GM23338 (cell line): Measurements from ENCODE around the gene TMEM9. TPM values are rescaled to one million over a fixed set of nuclear protein-coding genes. Genes with fewer than 3 reads are reported as not detected.

Experiments
- ATAC-seq: fragments of 200-7000 bp; cut with Tn5 transposase; 3 replicates; pipeline ENCODE4 v1.9.1; 2020
- DNase-seq: peaks from one replicate; pipeline ENCODE4 v3.0.0-alpha.2; 2015; ENCODE audit warnings: low spot score
- H2AFZ ChIP-seq: fragments of 200-600 bp; sonication (generic); 2 replicates; pipeline ENCODE4 v1.8.0; 2016; ENCODE audit warnings: antibody characterized with exemption, mild to moderate bottlenecking, moderate library complexity
- H3F3A ChIP-seq: fragments of 200-600 bp; sonication (generic); replicated peaks from 2 replicates; pipeline ENCODE4 v1.8.0; 2017; ENCODE audit warnings: antibody characterized with exemption, mixed run types, low read depth
- H3K27ac ChIP-seq: fragments of 200-600 bp; sonication (generic); 2 replicates; pipeline ENCODE4 v1.6.1; 2016; ENCODE audit warnings: low read depth
- H3K27me3 ChIP-seq: fragments of 200-600 bp; sonication (generic); 2 replicates; pipeline ENCODE4 v1.8.0; 2016; ENCODE audit warnings: mild to moderate bottlenecking, mixed run types, moderate library complexity; ENCODE audit not compliant: insufficient read depth
- H3K36me3 ChIP-seq: fragments of 200-600 bp; sonication (generic); 2 replicates; pipeline ENCODE4 v1.8.0; 2016; ENCODE audit warnings: mild to moderate bottlenecking; ENCODE audit not compliant: insufficient read depth
- H3K4me1 ChIP-seq: fragments of 200-600 bp; sonication (generic); 2 replicates; pipeline ENCODE4 v1.8.0; 2016; ENCODE audit warnings: mild to moderate bottlenecking, moderate library complexity; ENCODE audit not compliant: insufficient read depth
- H3K4me2 ChIP-seq: fragments of 200-600 bp; sonication (generic); 2 replicates; pipeline ENCODE4 v1.7.1; 2017; ENCODE audit warnings: mixed run types
- H3K4me3 ChIP-seq: fragments of 200-600 bp; sonication (generic); 2 replicates; pipeline ENCODE4 v1.6.1; 2016; ENCODE audit warnings: mixed run types
- H3K79me2 ChIP-seq: fragments of 200-600 bp; sonication (generic); replicated peaks from 2 replicates; pipeline ENCODE4 v1.8.0; 2017; ENCODE audit warnings: mild to moderate bottlenecking; ENCODE audit not compliant: insufficient read depth
- H3K9me2 ChIP-seq: fragments of 200-600 bp; sonication (generic); 2 replicates; pipeline ENCODE4 v1.8.0; 2017; ENCODE audit not compliant: insufficient read depth
- H4K20me1 ChIP-seq: fragments of 200-600 bp; sonication (generic); replicated peaks from 2 replicates; pipeline ENCODE4 v1.8.0; 2017; ENCODE audit warnings: mild to moderate bottlenecking; ENCODE audit not compliant: insufficient read depth
- H3K27ac Mint-ChIP-seq: 2 replicates; pipeline ENCODE4 v1.8.0; 2020; ENCODE audit warnings: inconsistent platforms, mild to moderate bottlenecking, moderate library complexity, mixed read lengths
- H3K27me3 Mint-ChIP-seq: 3 replicates; pipeline ENCODE4 v1.8.0; 2022; ENCODE audit warnings: low read depth, mild to moderate bottlenecking, moderate library complexity, mixed read lengths, inconsistent platforms; ENCODE audit not compliant: insufficient read depth, poor library complexity
- H3K36me3 Mint-ChIP-seq: 3 replicates; pipeline ENCODE4 v1.8.0; 2021; ENCODE audit warnings: low read depth, mild to moderate bottlenecking, inconsistent platforms, moderate library complexity, mixed read lengths
- H3K4me1 Mint-ChIP-seq: 3 replicates; pipeline ENCODE4 v1.8.0; 2020; ENCODE audit warnings: mild to moderate bottlenecking, inconsistent platforms, mixed read lengths
- H3K4me3 Mint-ChIP-seq: 3 replicates; pipeline ENCODE4 v1.8.0; 2021; ENCODE audit warnings: moderate library complexity, mild to moderate bottlenecking, inconsistent platforms, mixed read lengths
- H3K9me3 Mint-ChIP-seq: 3 replicates; pipeline ENCODE4 v1.8.0; 2020; ENCODE audit warnings: moderate library complexity, mild to moderate bottlenecking, inconsistent platforms, mixed read lengths
- CREB1 ChIP-seq: fragments of 250-450 bp; sonication (Bioruptor Pico); IDR thresholded peaks from 2 replicates; pipeline ENCODE4 v1.5.0; 2020; ENCODE audit warnings: low read depth, mild to moderate bottlenecking, moderate library complexity
- EZH2phosphoT487 ChIP-seq: fragments of 200-600 bp; sonication (generic); IDR thresholded peaks from one replicate; pipeline ENCODE4 v1.8.1; 2018; ENCODE audit warnings: antibody characterized with exemption; ENCODE audit not compliant: unreplicated experiment
- JUNB ChIP-seq: IDR thresholded peaks from one replicate; pipeline ENCODE4 v1.6.1; 2016; ENCODE audit warnings: antibody characterized with exemption; ENCODE audit not compliant: unreplicated experiment
- NANOG ChIP-seq: IDR thresholded peaks from 2 replicates; pipeline ENCODE4 v1.6.1; 2016; ENCODE audit warnings: antibody characterized with exemption, borderline replicate concordance
- ZNF331 ChIP-seq: fragments of 250-450 bp; sonication (Bioruptor Pico); IDR thresholded peaks from 2 replicates; pipeline ENCODE4 v1.5.0; 2020; ENCODE audit warnings: low read depth, mild to moderate bottlenecking, moderate library complexity
- polyA plus RNA-seq: library from polyadenylated mRNA; unstranded; fragments of >200 nt; fragmentation: Nextera tagmentation; extraction: Ambion mirVana; gene quantifications from 2 replicates; pipeline ENCODE4 v1.2.1, GENCODE V29; 2016
- total RNA-seq: library from RNA; depleted of rRNA; stranded (reverse); fragments of >200 nt; shearing (Covaris generic); gene quantifications from 2 replicates; pipeline ENCODE4 v1.2.3, GENCODE V29; 2014
- TF ChIP-seq, protein P1 (sequence below): IDR thresholded peaks from 2 replicates; pipeline ENCODE4 v1.6.1; 2016; ENCODE audit warnings: antibody characterized with exemption
- TF ChIP-seq, protein P2 (sequence below): IDR thresholded peaks from one replicate; pipeline ENCODE4 v1.6.1; 2018; ENCODE audit warnings: antibody characterized with exemption; ENCODE audit not compliant: unreplicated experiment
- TF ChIP-seq, protein P3 (sequence below), 2 experiments: fragments of 200-600 bp in 1 of 2; sonication (generic) in 1 of 2; conservative IDR thresholded peaks; 2 replicates each; pipeline versions ENCODE4 v1.5.1 to v1.6.1; 2016 to 2017; ENCODE audit warnings: antibody characterized with exemption in 2 of 2, low read depth in 2 of 2, mild to moderate bottlenecking in 2 of 2, moderate library complexity in 1 of 2

The TMEM9 gene
- total and polyA plus RNA-seq, 2 experiments from 2014 or later, result 78.6 to 147 TPM

DNA sequence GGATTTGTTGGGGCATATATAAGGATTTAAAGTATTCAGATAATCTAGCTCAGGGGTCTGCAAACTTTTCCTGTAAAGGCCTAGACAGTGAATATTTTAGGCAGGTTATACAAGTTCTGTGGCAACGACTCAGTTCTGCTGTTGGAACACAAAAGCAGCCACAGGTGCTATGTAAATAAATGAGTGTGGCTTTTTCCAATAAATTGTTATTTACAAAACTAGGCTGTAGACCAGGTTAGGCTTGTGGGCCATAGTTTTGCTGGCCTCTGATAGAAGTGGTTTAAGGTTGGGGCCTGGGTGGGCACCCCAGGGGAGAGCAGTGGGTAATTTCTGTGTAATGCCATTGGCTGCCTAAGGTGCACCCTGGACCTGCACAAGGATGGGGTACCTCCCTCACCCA is 19.5 kb upstream of the TMEM9 start:
- Mint-ChIP-seq H3K27ac (no peak overlapping the region), H3K4me3 (no peak overlapping the region), H3K9me3 (peaks cover 1% of the 10 kb centered on the region; the same call in 2 of the 3 replicates), H3K4me1 (peaks cover 24% of the 10 kb centered on the region), H3K36me3 (no peaks in the 10 kb centered on the region), H3K27me3 (peaks cover 5% of the 10 kb centered on the region)
- ATAC-seq (no peak), DNase-seq (no peak)
- H3F3A ChIP-seq, result 0 out of 2 replicates have a peak, but pooled peaks cover 5% of the 10 kb centered on the region
- no peak overlapping the region for H3K4me3 ChIP-seq
- H3K79me2 ChIP-seq, result no peaks in the 10 kb centered on the region
- H2AFZ ChIP-seq, result no peak overlapping the region
- H3K4me2 ChIP-seq, result no peak overlapping the region
- peaks cover 22% of the 10 kb centered on the region for H3K4me1 ChIP-seq
- peaks cover 9% of the 10 kb centered on the region; the same call in 1 of the 2 replicates for H3K27me3 ChIP-seq
- H3K9me2 ChIP-seq, result no peaks in the 10 kb centered on the region
- H3K27ac ChIP-seq, result no peak overlapping the region
- H4K20me1 ChIP-seq, result no peaks in the 10 kb centered on the region
- TF ChIP-seq CREB1 (CRISPR knock-in tag) (no peak), EZH2phosphoT487 (no peak), NANOG (no peak), ZNF331 (CRISPR knock-in tag) (no peak), JUNB (no peak)
- TF ChIP-seq, protein P1, sequence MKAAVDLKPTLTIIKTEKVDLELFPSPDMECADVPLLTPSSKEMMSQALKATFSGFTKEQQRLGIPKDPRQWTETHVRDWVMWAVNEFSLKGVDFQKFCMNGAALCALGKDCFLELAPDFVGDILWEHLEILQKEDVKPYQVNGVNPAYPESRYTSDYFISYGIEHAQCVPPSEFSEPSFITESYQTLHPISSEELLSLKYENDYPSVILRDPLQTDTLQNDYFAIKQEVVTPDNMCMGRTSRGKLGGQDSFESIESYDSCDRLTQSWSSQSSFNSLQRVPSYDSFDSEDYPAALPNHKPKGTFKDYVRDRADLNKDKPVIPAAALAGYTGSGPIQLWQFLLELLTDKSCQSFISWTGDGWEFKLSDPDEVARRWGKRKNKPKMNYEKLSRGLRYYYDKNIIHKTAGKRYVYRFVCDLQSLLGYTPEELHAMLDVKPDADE, result no peak
- TF ChIP-seq, protein P2, sequence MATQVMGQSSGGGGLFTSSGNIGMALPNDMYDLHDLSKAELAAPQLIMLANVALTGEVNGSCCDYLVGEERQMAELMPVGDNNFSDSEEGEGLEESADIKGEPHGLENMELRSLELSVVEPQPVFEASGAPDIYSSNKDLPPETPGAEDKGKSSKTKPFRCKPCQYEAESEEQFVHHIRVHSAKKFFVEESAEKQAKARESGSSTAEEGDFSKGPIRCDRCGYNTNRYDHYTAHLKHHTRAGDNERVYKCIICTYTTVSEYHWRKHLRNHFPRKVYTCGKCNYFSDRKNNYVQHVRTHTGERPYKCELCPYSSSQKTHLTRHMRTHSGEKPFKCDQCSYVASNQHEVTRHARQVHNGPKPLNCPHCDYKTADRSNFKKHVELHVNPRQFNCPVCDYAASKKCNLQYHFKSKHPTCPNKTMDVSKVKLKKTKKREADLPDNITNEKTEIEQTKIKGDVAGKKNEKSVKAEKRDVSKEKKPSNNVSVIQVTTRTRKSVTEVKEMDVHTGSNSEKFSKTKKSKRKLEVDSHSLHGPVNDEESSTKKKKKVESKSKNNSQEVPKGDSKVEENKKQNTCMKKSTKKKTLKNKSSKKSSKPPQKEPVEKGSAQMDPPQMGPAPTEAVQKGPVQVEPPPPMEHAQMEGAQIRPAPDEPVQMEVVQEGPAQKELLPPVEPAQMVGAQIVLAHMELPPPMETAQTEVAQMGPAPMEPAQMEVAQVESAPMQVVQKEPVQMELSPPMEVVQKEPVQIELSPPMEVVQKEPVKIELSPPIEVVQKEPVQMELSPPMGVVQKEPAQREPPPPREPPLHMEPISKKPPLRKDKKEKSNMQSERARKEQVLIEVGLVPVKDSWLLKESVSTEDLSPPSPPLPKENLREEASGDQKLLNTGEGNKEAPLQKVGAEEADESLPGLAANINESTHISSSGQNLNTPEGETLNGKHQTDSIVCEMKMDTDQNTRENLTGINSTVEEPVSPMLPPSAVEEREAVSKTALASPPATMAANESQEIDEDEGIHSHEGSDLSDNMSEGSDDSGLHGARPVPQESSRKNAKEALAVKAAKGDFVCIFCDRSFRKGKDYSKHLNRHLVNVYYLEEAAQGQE, result no peak
- H3K36me3 ChIP-seq, result no peaks in the 10 kb centered on the region

DNA sequence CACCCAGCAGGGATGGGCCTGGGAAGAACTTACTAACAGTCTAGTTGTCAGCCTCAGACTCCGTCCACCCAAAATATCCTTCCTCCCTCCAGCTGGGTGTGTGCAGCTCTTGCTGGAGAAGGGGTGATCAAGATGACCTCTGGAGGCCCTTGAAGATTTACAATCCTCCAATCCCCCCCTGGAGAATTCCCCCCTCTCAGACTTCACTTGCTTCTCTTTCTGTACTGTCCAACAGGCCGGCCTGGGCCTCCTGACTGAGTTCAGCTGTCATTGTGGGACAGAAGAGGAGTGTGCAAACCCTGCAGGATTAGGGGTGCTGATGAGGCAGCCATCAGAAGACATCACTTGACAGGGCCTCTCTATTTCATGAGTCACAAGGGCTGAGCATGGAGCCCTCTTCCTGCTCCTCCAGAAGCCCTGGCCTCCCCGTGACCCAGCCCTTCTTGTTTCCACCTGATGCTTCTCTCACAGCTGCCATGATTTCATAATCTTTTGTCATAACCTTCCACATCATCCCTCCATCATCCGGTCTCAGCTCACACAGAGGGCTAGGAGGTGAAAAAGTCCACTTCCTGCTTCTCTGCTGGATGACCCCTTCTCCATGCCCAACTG is 18.8 kb upstream of the TMEM9 start:
- H3K27ac Mint-ChIP-seq, result no peak overlapping the region
- TF ChIP-seq, protein P1, result no peak
- TF ChIP-seq EZH2phosphoT487, result no peak
- TF ChIP-seq, protein P3, sequence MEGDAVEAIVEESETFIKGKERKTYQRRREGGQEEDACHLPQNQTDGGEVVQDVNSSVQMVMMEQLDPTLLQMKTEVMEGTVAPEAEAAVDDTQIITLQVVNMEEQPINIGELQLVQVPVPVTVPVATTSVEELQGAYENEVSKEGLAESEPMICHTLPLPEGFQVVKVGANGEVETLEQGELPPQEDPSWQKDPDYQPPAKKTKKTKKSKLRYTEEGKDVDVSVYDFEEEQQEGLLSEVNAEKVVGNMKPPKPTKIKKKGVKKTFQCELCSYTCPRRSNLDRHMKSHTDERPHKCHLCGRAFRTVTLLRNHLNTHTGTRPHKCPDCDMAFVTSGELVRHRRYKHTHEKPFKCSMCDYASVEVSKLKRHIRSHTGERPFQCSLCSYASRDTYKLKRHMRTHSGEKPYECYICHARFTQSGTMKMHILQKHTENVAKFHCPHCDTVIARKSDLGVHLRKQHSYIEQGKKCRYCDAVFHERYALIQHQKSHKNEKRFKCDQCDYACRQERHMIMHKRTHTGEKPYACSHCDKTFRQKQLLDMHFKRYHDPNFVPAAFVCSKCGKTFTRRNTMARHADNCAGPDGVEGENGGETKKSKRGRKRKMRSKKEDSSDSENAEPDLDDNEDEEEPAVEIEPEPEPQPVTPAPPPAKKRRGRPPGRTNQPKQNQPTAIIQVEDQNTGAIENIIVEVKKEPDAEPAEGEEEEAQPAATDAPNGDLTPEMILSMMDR (conservative IDR thresholded peaks at IDR 0.05; ENCODE audit: low read depth in 2 of 2), result no peak

More for the DNA sequence above, 18.8 kb upstream of the TMEM9 start:
- H4K20me1 ChIP-seq, result no peaks in the 10 kb centered on the region
- H3K27me3 ChIP-seq, result peaks cover 9% of the 10 kb centered on the region; the same call in 1 of the 2 replicates
- no peaks in the 10 kb centered on the region for H3K36me3 ChIP-seq
- Mint-ChIP-seq H3K27me3 (peaks cover 2% of the 10 kb centered on the region), H3K4me3 (no peak overlapping the region), H3K4me1 (peaks cover 24% of the 10 kb centered on the region), H3K36me3 (no peaks in the 10 kb centered on the region), H3K9me3 (no peaks in the 10 kb centered on the region)
- no peak overlapping the region for H3K4me3 ChIP-seq
- no peaks in the 10 kb centered on the region for H3K9me2 ChIP-seq
- no peak overlapping the region for H3K27ac ChIP-seq
- H3F3A ChIP-seq, result 0 out of 2 replicates have a peak, but pooled peaks cover 5% of the 10 kb centered on the region
- peaks cover 22% of the 10 kb centered on the region for H3K4me1 ChIP-seq
- H3K79me2 ChIP-seq, result no peaks in the 10 kb centered on the region
- H3K4me2 ChIP-seq, result no peak overlapping the region
- 0 out of 2 replicates have a peak overlapping the region, but pooled peaks have one; percentile 52 for H2AFZ ChIP-seq
- DNase-seq, result no peak
- no peak for ATAC-seq
